Right cardiac atrium (tissue), 5 donors: ENCODE data around the gene PPM1B. TPM values are rescaled to one million over a fixed set of nuclear protein-coding genes. Genes with fewer than 3 reads are reported as not detected.
"Not testable (repeated sequence)": the region's sequence is repeated elsewhere in the genome, so short reads cannot be mapped to it uniquely, and the experiment has no call there.

Source experiments
- ATAC-seq, 2 donors: fragments of 200-7000 bp; cut with Tn5 transposase; one replicate each; pipeline versions ENCODE4 v1.8.0 to v1.9.1; 2020; ENCODE audit warnings: moderate library complexity in 2 of 2, mild to moderate bottlenecking in 1 of 2
- DNase-seq, 3 donors: peaks; one replicate each; pipeline ENCODE4 v3.0.0-alpha.2; 2020
- H3K27ac ChIP-seq: one replicate; pipeline ENCODE4 v1.5.1; 2013; ENCODE audit warnings: mild to moderate bottlenecking, low read length, control low read depth, moderate library complexity
- H3K27me3 ChIP-seq: one replicate; pipeline ENCODE4 v1.6.1; 2013; ENCODE audit not compliant: control insufficient read depth, insufficient read depth
- H3K4me1 ChIP-seq: one replicate; pipeline ENCODE4 v1.6.1; 2013; ENCODE audit warnings: low read length; ENCODE audit not compliant: control insufficient read depth, insufficient read depth
- H3K4me3 ChIP-seq: one replicate; pipeline ENCODE4 v1.5.1; 2013; ENCODE audit warnings: low read length, control low read depth
- H3K9me3 ChIP-seq: one replicate; pipeline ENCODE4 v1.6.1; 2013; ENCODE audit warnings: low read length; ENCODE audit not compliant: control insufficient read depth
- WGBS: extraction: QIAGEN DNeasy Blood & Tissue Kit; methylation state at CpG from one replicate; pipeline ENCODE4 v1.1.7; 2013; 5-methylcytosine and 5-hydroxymethylcytosine counted together
- intact Hi-C, 4 donors: fragments of 100-400 bp; cut with DNase I; formaldehyde crosslinking; loops; one replicate each; pipeline versions ENCODE4 v1.11.0 to v1.14.0; 2022 to 2023
- long read RNA-seq, 4 donors: library from polyadenylated mRNA; unstranded; transcript quantifications; one replicate each; pipeline ENCODE4 v2.0.0, GENCODE V29; 2020 to 2021
- polyA plus RNA-seq: library from polyadenylated mRNA; stranded (reverse); fragments of 200-250 nt; gene quantifications from one replicate; pipeline ENCODE4 v1.2.3, GENCODE V29; 2013
- total RNA-seq, 4 donors: library from RNA; stranded (reverse); fragmentation: NEBNext Ultra II Directional; extraction: Animal tissue kit (Norgen Biotek cat#: 25700); gene quantifications; one replicate each; pipeline ENCODE4 v1.2.1, GENCODE V29; 2021
- donor health status: healthy with polysubstance abuse.
- donor health status: DM: no; HTN: yes; CAD: no.
- donor health status: DM: no; HTN: no; CAD: no.
- donor health status: DM: no; HTN: yes; CAD: no; lungs with severe emphysema.
- donor health status: DM: yes; HTN: yes; CAD: no.

Gene PPM1B
- total RNA-seq (10 to 100 TPM; 42.3 to 57.7 (median 44.8) TPM), polyA plus RNA-seq (26.7 TPM)
- long read RNA-seq, donor 1, transcript PPM1B-201 (6 exons, 2,606 nt): major isoform, 84 of 126 reads
- long read RNA-seq, donor 1, transcript PPM1B-204 (6 exons, 3,877 nt): minor isoform, 34 of 126 reads
- long read RNA-seq, donor 1, partial matches to known transcripts: 1 of 126 reads
- long read RNA-seq, donor 1, other reads (novel, unspliced or antisense): 7 of 126 reads
- long read RNA-seq, donor 2, transcript PPM1B-204 (6 exons, 3,877 nt): minor isoform, 16 of 54 reads
- long read RNA-seq, donor 2, transcript PPM1B-201 (6 exons, 2,606 nt): major isoform, 32 of 54 reads
- long read RNA-seq, donor 2, partial matches to known transcripts: 3 of 54 reads
- long read RNA-seq, donor 2, other reads (novel, unspliced or antisense): 3 of 54 reads
- long read RNA-seq, donor 3, partial matches to known transcripts: 3 of 9 reads
- long read RNA-seq, donor 3, other reads (novel, unspliced or antisense): 0 of 9 reads
- long read RNA-seq, donor 4, transcript PPM1B-201 (6 exons, 2,606 nt): major isoform, 53 of 78 reads
- long read RNA-seq, donor 4, transcript PPM1B-204 (6 exons, 3,877 nt): minor isoform, 19 of 78 reads
- long read RNA-seq, donor 4, partial matches to known transcripts: 2 of 78 reads
- long read RNA-seq, donor 4, other reads (novel, unspliced or antisense): 2 of 78 reads

DNA sequence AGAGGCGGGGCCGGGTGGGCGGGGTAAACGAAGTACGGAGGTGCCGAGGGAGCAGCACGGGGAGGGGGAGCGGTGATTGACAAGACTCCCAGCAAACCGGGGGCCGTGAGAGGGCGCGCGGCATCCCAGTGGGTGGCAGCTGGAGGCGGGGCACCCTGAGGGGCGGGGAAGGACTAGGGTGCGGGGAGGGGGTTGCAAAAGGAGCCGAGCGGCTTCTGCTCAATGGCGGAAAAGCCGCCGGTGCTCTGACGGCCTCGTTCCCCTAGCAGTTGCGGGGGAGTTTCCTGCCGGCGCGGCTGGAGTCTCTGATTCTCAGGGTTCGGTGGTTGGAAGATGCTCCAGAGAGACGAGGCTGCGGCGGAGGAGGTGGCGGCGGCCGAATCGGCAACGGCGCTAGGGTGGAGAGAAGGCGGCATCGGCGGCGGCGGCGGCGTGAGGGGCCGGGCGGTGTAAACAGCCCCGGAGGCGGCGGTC is at the start of gene PPM1B:
Gene PPM1B (plus strand): TSS at position 195 of the 474 bp plus-strand sequence. CDS start 32,325 bp downstream, outside the sequence.
- Histone ChIP-seq H3K27me3 (no peaks in the 10 kb centered on the region), H3K27ac (peak within 1 kb of the TSS; percentile 99), H3K9me3 (no peaks in the 10 kb centered on the region), H3K4me3 (peak within 1 kb of the TSS; percentile 92), H3K4me1 (no peaks in the 10 kb centered on the region)
- peak; percentile 95 for ATAC-seq
- under 1% methylated on average over 49 of the region's 49 CpGs for WGBS
- peak; percentile 99 to 100 (median 100) for DNase-seq
- intact Hi-C loops: no loop called here

DNA sequence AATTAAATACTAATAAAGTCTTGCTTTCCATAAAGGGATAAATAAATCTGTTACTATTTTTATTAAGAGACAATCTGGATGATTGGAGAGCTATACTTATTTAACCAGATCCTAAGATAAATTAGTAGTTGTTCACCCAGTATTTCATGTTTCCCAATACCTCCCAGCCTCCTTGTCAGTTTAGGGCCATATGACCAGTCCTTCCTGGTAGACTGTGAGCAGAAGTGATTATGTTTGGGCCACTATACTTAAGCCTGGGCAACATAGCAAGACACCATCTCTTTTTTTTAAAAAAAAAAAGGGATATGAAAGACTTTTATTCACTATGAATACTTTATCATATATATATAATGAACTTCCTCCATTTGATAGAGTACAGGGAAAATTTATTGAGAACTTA is 48.8 kb upstream of the PPM1B start:
- Histone ChIP-seq H3K27me3 (no peaks in the 10 kb centered on the region), H3K4me1 (no peaks in the 10 kb centered on the region), H3K9me3 (no peaks in the 10 kb centered on the region), H3K27ac (no peak overlapping the region), H3K4me3 (no peak overlapping the region)
- intact Hi-C loops: no loop called here
- DNase-seq (no peak), ATAC-seq (no peak)

DNA sequence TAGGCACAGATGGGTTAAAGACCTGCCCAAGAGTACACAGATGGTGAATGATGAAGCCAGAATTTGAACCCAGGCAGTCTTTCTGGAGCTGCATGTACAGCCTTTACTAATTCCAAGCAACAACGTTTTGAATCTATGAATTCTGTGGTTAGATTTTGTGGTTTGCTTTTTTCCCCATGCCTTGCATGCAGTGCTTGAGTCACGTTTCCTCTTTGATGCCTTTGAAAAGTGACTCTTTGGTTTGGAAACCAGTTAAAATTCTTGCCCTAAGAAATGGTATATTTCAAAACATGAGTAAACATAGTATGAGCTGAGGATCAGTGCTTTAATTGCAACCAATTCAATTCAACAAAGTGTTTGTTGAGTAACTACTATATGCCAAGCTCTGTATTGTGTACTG is 48.2 kb upstream of the PPM1B start:
- intact Hi-C loops: no loop called here
- ATAC-seq: no peak
- no peaks in the 10 kb centered on the region for H3K27me3 ChIP-seq
- H3K9me3 ChIP-seq: no peaks in the 10 kb centered on the region
- no peak overlapping the region for H3K4me3 ChIP-seq
- no peak for DNase-seq
- H3K4me1 ChIP-seq: no peaks in the 10 kb centered on the region
- H3K27ac ChIP-seq: no peak overlapping the region
- WGBS: 59% methylated on average over 2 of the region's 2 CpGs

DNA sequence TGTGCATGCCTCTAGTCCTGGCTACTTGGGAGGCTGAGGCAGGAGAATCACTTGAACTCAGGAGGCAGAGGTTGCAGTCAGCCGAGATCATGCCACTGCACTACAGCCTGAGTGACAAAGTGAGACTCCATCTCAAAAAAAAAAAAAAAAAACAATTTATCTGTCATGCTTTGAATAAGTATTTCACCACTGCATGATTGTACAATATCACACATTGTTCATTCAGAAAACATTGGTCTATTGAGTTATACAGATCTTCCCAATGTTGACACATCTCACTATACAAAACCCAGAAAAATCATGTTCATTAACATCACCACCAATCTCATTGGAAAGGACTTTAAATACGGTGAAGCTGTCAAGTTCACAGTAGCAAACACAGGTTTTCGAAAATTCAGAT is 46.8 kb upstream of the PPM1B start:
- Histone ChIP-seq H3K27ac (no peak overlapping the region), H3K9me3 (no peaks in the 10 kb centered on the region), H3K27me3 (no peaks in the 10 kb centered on the region), H3K4me1 (no peaks in the 10 kb centered on the region), H3K4me3 (no peak overlapping the region)
- 88% methylated on average over 3 of the region's 3 CpGs for WGBS
- intact Hi-C loops: no loop called here
- ATAC-seq (no peak), DNase-seq (no peak)

DNA sequence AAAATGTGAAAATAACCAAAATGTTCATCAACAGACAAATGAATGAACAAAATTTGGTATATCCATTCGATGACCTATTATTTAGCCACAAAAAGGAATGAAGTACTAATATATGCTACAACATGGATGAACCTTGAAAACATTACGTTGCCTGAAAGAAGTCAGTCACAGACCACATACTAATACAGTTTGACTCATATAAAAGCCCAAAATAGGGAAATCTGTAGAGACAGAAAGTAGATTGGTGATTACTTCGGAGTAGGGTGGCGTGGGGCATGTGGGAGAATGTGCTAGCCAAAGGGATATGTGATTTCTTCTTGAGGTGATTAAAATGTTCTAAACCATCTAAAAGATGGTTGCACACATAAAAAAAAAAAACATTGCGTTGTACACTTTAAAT is 44.2 kb upstream of the PPM1B start:
- Histone ChIP-seq H3K4me3 (no peak overlapping the region), H3K27me3 (no peaks in the 10 kb centered on the region), H3K27ac (no peak overlapping the region), H3K9me3 (no peaks in the 10 kb centered on the region), H3K4me1 (no peaks in the 10 kb centered on the region)
- intact Hi-C loops: no loop called here
- ATAC-seq (no peak), DNase-seq (no peak)
- 93% methylated on average over 5 of the region's 5 CpGs for WGBS

DNA sequence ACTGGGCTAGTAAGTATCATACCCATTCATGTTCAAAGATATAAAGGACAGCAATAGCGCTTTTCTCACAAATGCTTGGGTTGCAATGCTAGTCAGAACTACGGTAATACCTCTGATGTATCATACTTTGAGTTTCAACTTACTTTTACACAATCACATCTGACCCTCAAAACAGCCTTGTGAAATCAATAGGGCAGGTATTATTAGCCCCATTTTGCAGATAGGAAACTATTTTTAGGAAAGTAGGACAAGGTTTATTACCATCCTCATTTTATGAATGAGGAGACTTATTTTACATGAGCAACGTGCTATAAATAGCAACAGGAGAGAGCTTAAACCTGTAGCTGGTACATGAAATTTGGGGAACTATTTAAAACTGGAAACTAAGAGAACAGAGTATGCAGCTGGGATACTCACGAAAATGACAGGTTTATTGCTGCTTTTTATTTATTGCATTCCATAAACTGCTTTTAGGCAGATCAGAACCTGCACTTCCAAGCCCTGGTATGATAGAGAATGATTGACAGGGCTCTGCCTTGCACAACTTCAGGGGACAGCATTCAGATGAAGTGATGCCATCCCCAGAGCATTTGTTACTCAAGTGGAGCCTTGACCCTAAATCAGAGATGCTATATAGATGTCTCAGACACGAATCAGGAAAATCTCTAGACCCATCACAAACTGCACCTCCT is 42.4 kb upstream of the PPM1B start:
- intact Hi-C loops: no loop called here
- H3K27ac ChIP-seq: no peak overlapping the region
- no peak overlapping the region for H3K4me3 ChIP-seq
- ATAC-seq (no peak), DNase-seq (no peak)
- no peaks in the 10 kb centered on the region for H3K4me1 ChIP-seq
- no peaks in the 10 kb centered on the region for H3K9me3 ChIP-seq
- no peaks in the 10 kb centered on the region for H3K27me3 ChIP-seq
- 60% methylated on average over 5 of the region's 5 CpGs for WGBS

DNA sequence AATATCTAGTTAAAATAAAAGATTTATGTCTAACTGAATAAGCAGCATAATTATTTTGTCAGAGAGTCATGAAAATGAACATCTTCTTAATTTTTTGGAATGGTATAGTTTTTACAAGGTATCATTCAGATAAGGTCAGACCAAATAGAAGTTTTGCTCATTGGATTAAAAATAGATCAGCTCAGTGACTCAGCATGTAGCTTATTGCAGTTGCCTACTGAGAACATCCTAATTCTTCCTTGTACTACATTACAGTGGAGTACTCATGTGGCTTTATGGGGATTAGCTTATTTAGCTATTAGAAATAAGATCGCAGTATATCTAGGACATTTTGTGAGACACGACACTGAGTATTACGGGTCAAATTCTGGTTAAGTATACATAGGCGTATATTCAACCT is 38.2 kb upstream of the PPM1B start:
- ATAC-seq: peak; percentile 46 to 71
- Histone ChIP-seq H3K27ac (no peak overlapping the region), H3K27me3 (no peaks in the 10 kb centered on the region), H3K4me1 (no peaks in the 10 kb centered on the region), H3K4me3 (no peak overlapping the region), H3K9me3 (no peaks in the 10 kb centered on the region)
- intact Hi-C loops: no loop called here
- WGBS: 67% methylated on average over 4 of the region's 4 CpGs
- DNase-seq: no peak

DNA sequence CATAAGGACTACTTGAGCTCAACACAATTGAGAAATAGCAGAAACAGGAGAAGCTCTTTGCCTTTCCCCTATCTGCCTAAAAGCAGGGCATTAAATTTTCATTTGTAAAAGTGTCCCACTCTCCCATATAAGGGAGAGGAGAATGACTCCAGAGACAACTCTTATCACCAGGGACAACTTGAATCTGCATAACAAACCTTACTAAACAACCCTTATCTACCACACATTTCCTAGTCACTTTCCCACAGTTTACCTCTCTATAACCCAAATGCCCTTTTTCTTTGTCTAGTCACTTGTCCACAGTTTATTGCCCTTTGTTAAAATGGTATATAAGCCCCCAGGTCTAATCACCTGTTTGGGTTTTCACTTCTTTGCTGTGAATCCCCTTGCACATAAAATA is 37.5 kb upstream of the PPM1B start:
- Histone ChIP-seq H3K4me3 (no peak overlapping the region), H3K4me1 (no peaks in the 10 kb centered on the region), H3K9me3 (no peaks in the 10 kb centered on the region), H3K27ac (peak overlapping the region; percentile 58), H3K27me3 (no peaks in the 10 kb centered on the region)
- intact Hi-C loops: no loop called here
- no peak for DNase-seq
- ATAC-seq: no peak

DNA sequence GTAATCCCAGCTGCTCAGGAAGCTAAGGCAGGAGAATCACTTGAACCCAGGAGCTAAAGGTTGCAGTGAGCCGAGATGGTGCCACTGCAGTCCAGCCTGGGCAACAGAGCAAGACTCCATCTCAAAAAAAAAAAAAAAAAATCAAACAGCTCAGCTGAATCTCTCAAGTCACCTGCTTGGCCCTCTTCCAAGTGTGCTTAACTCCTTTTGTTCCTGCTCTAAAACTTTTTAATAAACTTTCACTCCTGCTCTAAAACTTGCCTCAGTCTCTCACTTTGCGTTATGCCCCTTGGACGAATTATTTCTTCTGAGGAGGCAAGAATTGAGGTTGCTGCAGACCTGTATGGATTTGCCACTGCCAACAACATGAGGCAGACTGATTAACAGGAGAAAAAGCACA is 35.1 kb upstream of the PPM1B start:
- H3K27ac ChIP-seq, H3K9me3 ChIP-seq, intact Hi-C loops, H3K4me1 ChIP-seq, ATAC-seq, H3K4me3 ChIP-seq, DNase-seq, H3K27me3 ChIP-seq: not testable (repeated sequence)
- 94% methylated on average over 3 of the region's 3 CpGs for WGBS

DNA sequence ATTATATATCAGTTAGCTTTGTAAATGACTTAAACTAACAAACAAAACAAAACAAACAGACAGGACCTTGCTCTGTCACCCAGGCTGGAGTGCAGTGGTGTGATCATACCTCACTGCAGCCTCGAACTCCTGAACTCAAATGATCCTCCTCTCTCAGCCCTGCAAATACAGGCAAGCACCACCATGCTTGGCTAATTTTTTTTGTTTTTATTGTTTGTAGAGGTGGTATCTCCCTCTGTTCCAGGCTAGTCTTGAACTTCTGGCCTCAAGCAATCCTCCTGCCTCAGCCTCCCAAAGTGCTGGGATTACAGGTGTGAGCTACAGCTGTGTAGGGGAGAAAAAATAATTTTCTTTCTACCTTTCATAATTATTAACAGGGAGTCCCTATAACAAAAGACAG is 33.8 kb upstream of the PPM1B start:
- WGBS: 93% methylated on average over 1 of the region's 1 CpG
- no peak overlapping the region for H3K27ac ChIP-seq
- intact Hi-C loops: no loop called here

DNA sequence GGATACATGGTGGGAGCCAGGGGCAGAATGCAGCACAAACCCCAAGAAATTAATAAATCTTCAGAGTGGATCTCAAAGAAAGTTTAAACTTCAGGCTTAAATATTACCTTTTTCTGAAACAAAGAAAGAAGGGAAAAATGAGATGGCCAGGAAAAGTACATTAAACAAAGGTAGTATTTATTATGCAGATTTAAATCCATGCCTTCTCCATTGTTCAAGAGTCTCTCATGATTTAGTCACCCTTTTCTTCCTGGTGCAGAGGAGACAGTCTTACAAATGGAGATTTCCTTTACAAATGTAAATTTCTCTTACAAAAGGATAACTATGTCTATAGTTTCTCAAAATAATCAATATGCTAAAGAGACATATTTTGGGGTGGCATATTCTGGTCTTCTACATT is 33.4 kb upstream of the PPM1B start:
- H3K27ac ChIP-seq: no peak overlapping the region
- no peaks in the 10 kb centered on the region for H3K4me1 ChIP-seq
- H3K4me3 ChIP-seq: no peak overlapping the region
- H3K27me3 ChIP-seq: no peaks in the 10 kb centered on the region
- DNase-seq: no peak
- no peaks in the 10 kb centered on the region for H3K9me3 ChIP-seq
- intact Hi-C loops: no loop called here
- ATAC-seq: no peak

More for the DNA sequence above, 33.8 kb upstream of the PPM1B start:
- DNase-seq (no peak), ATAC-seq (no peak)
- no peak overlapping the region for H3K4me3 ChIP-seq
- H3K9me3 ChIP-seq: no peaks in the 10 kb centered on the region
- H3K4me1 ChIP-seq: no peaks in the 10 kb centered on the region
- H3K27me3 ChIP-seq: no peaks in the 10 kb centered on the region
